Stimulated activated naive CD8-positive, alpha-beta T cell treated with anti-CD3 and anti-CD28 coated beads, Interleukin-15, amount 100 ng/mL, for 72 hours (primary cell): Measurements from ENCODE around the gene CDHR1.
"Not testable (repeated sequence)": the region's sequence is repeated elsewhere in the genome, so short reads cannot be mapped to it uniquely, and the experiment has no call there.

Experiments
- ATAC-seq: fragments of 150-1000 bp; cut with Tn5 transposase; 2 replicates; pipeline ENCODE4 v1.10.0; 2021; ENCODE audit warnings: mild to moderate bottlenecking, moderate library complexity
- DNase-seq, 2 donors: peaks; one replicate each; pipeline ENCODE4 v3.0.0; 2021 to 2022
- H3K27ac Mint-ChIP-seq, 2 donors: one replicate each; pipeline ENCODE4 v1.8.0; 2022; ENCODE audit warnings: mild to moderate bottlenecking in 2 of 2, mixed read lengths in 2 of 2, moderate library complexity in 2 of 2
- H3K27me3 Mint-ChIP-seq: one replicate; pipeline ENCODE4 v1.8.0; 2022; ENCODE audit warnings: mixed read lengths
- H3K4me1 Mint-ChIP-seq: one replicate; pipeline ENCODE4 v1.8.0; 2022; ENCODE audit warnings: mild to moderate bottlenecking, mixed read lengths
- H3K4me3 Mint-ChIP-seq, 2 donors: one replicate each; pipeline ENCODE4 v1.8.0; 2022; ENCODE audit warnings: mild to moderate bottlenecking in 2 of 2, mixed read lengths in 2 of 2, moderate library complexity in 1 of 2
- H3K9me3 Mint-ChIP-seq, 2 donors: one replicate each; pipeline ENCODE4 v1.8.0; 2022; ENCODE audit warnings: mixed read lengths in 2 of 2

The CDHR1 gene

GRCh38 chr10:84194424-84195043 is at the start of gene CDHR1:
CDHR1 (plus strand) TSS chr10:84194537; CDS start chr10:84194761, 224 bp downstream.
- Mint-ChIP-seq H3K4me3 (peak within 1 kb of the TSS; percentile 42 to 77), H3K9me3 (no peaks in the 10 kb centered on the region), H3K27me3 (peaks cover 46% of the 10 kb centered on the region), H3K27ac (no peak within 1 kb of the TSS), H3K4me1 (peaks cover 14% of the 10 kb centered on the region)
- ATAC-seq (peak; percentile 71), DNase-seq (peak; percentile 32 to 49)

GRCh38 chr10:84147347-84147746 is 47.0 kb upstream of the CDHR1 start:
- Mint-ChIP-seq H3K4me3 (no peak overlapping the region), H3K27ac (no peak overlapping the region), H3K9me3 (no peaks in the 10 kb centered on the region), H3K27me3 (no peaks in the 10 kb centered on the region), H3K4me1 (peaks cover 15% of the 10 kb centered on the region)
- DNase-seq: no peak
- no peak for ATAC-seq

GRCh38 chr10:84148006-84148597 is 46.2 kb upstream of the CDHR1 start:
- not testable (repeated sequence) for ATAC-seq, H3K4me3 Mint-ChIP-seq, H3K27me3 Mint-ChIP-seq, H3K27ac Mint-ChIP-seq, DNase-seq, H3K9me3 Mint-ChIP-seq
- peaks cover 21% of the 10 kb centered on the region for H3K4me1 Mint-ChIP-seq

- Mint-ChIP-seq H3K9me3 (no peaks in the 10 kb centered on the region), H3K4me1 (peaks cover 28% of the 10 kb centered on the region), H3K4me3 (no peak overlapping the region), H3K27me3 (no peaks in the 10 kb centered on the region), H3K27ac (no peak overlapping the region)
- DNase-seq (no peak), ATAC-seq (no peak)
These were observed 44.5 kb upstream of the CDHR1 start for GRCh38 chr10:84149854-84150253.

- Mint-ChIP-seq H3K27ac (peak overlapping the region in 1 of 2 donors; percentile 70), H3K9me3 (no peaks in the 10 kb centered on the region), H3K4me3 (no peak overlapping the region), H3K27me3 (no peaks in the 10 kb centered on the region), H3K4me1 (peaks cover 42% of the 10 kb centered on the region)
- ATAC-seq (no peak), DNase-seq (no peak)
These were observed 41.6 kb upstream of the CDHR1 start for GRCh38 chr10:84152769-84153168.

GRCh38 chr10:84155521-84155920 is 38.8 kb upstream of the CDHR1 start:
- Mint-ChIP-seq H3K4me1 (peaks cover 50% of the 10 kb centered on the region), H3K27ac (peak overlapping the region in 1 of 2 donors; percentile 78), H3K9me3 (no peaks in the 10 kb centered on the region), H3K4me3 (no peak overlapping the region), H3K27me3 (no peaks in the 10 kb centered on the region)
- no peak for ATAC-seq
- DNase-seq: no peak

- ATAC-seq (no peak), DNase-seq (no peak)
- H3K4me3 Mint-ChIP-seq: no peak overlapping the region
- no peaks in the 10 kb centered on the region for H3K9me3 Mint-ChIP-seq
- H3K27ac Mint-ChIP-seq: peak overlapping the region in 1 of 2 donors; percentile 43
- peaks cover 47% of the 10 kb centered on the region for H3K4me1 Mint-ChIP-seq
- no peaks in the 10 kb centered on the region for H3K27me3 Mint-ChIP-seq
These were observed 38.3 kb upstream of the CDHR1 start for GRCh38 chr10:84156009-84156408.

- no peak overlapping the region for H3K4me3 Mint-ChIP-seq
- peak; percentile 37 to 71 for DNase-seq
- peak; percentile 99 for ATAC-seq
- peak overlapping the region in 1 of 2 donors; percentile 46 for H3K27ac Mint-ChIP-seq
- no peaks in the 10 kb centered on the region for H3K9me3 Mint-ChIP-seq
- no peaks in the 10 kb centered on the region for H3K27me3 Mint-ChIP-seq
- peaks cover 45% of the 10 kb centered on the region for H3K4me1 Mint-ChIP-seq
These were observed 37.6 kb upstream of the CDHR1 start for GRCh38 chr10:84156768-84157167.

GRCh38 chr10:84158061-84158460 is 36.3 kb upstream of the CDHR1 start:
- Mint-ChIP-seq H3K27me3 (no peaks in the 10 kb centered on the region), H3K27ac (no peak overlapping the region), H3K9me3 (no peaks in the 10 kb centered on the region), H3K4me3 (no peak overlapping the region), H3K4me1 (peaks cover 40% of the 10 kb centered on the region)
- DNase-seq (no peak), ATAC-seq (no peak)

GRCh38 chr10:84158550-84158949 is 35.8 kb upstream of the CDHR1 start:
- no peak overlapping the region for H3K4me3 Mint-ChIP-seq
- H3K4me1 Mint-ChIP-seq: peaks cover 35% of the 10 kb centered on the region
- DNase-seq: no peak
- no peaks in the 10 kb centered on the region for H3K9me3 Mint-ChIP-seq
- H3K27ac Mint-ChIP-seq: peak overlapping the region in 1 of 2 donors; percentile 48
- peaks cover 5% of the 10 kb centered on the region for H3K27me3 Mint-ChIP-seq
- no peak for ATAC-seq

- Mint-ChIP-seq H3K4me1 (peaks cover 33% of the 10 kb centered on the region), H3K4me3 (no peak overlapping the region), H3K27me3 (peaks cover 9% of the 10 kb centered on the region), H3K27ac (peak overlapping the region in 1 of 2 donors; percentile 48), H3K9me3 (no peaks in the 10 kb centered on the region)
- no peak for ATAC-seq
- DNase-seq: no peak
These were observed 35.2 kb upstream of the CDHR1 start for GRCh38 chr10:84159076-84159685.

GRCh38 chr10:84160663-84161362 is 33.5 kb upstream of the CDHR1 start:
- Mint-ChIP-seq H3K4me1 (peaks cover 27% of the 10 kb centered on the region), H3K27ac (peak overlapping the region in 1 of 2 donors; percentile 66), H3K27me3 (peaks cover 9% of the 10 kb centered on the region), H3K4me3 (no peak overlapping the region), H3K9me3 (no peaks in the 10 kb centered on the region)
- DNase-seq (no peak), ATAC-seq (no peak)

GRCh38 chr10:84163996-84164395 is 30.3 kb upstream of the CDHR1 start:
- H3K27me3 Mint-ChIP-seq: peaks cover 9% of the 10 kb centered on the region
- no peak overlapping the region for H3K27ac Mint-ChIP-seq
- H3K9me3 Mint-ChIP-seq: no peaks in the 10 kb centered on the region
- no peak overlapping the region for H3K4me3 Mint-ChIP-seq
- DNase-seq: no peak
- peaks cover 9% of the 10 kb centered on the region for H3K4me1 Mint-ChIP-seq
- no peak for ATAC-seq

GRCh38 chr10:84164442-84164841 is 29.9 kb upstream of the CDHR1 start:
- Mint-ChIP-seq H3K9me3 (no peaks in the 10 kb centered on the region), H3K27me3 (peaks cover 9% of the 10 kb centered on the region), H3K4me1 (peaks cover 5% of the 10 kb centered on the region), H3K27ac (no peak overlapping the region), H3K4me3 (no peak overlapping the region)
- ATAC-seq: no peak
- DNase-seq: no peak

GRCh38 chr10:84166620-84167288 is 27.6 kb upstream of the CDHR1 start:
- Mint-ChIP-seq H3K27ac (no peak overlapping the region), H3K27me3 (peaks cover 9% of the 10 kb centered on the region), H3K4me3 (no peak overlapping the region), H3K9me3 (no peaks in the 10 kb centered on the region), H3K4me1 (peaks cover 4% of the 10 kb centered on the region)
- ATAC-seq: no peak
- DNase-seq: no peak
